ENCODE measurements around the gene FILIP1L. TPM values are rescaled to one million over a fixed set of nuclear protein-coding genes. Genes with fewer than 3 reads are reported as not detected.

The FILIP1L gene
- total RNA-seq, 1 experiment from 2014 or later = 0.07 TPM

- no peaks in the 10 kb centered on the region for H3K79me2 ChIP-seq (ENCODE audit: insufficient read depth, low read length)
- no peaks in the 10 kb centered on the region; the same call in 1 of the 2 replicates for H3K4me1 ChIP-seq (ENCODE audit: insufficient read depth, low read length)
- TF ChIP-seq CTCF (conservative IDR thresholded peaks at IDR 0.05) = no peak
- H3K4ac ChIP-seq (ENCODE audit: low read depth, low read length) = no peak overlapping the region
- H3T11ph ChIP-seq (ENCODE audit: low read length) = no peak overlapping the region
- no peak overlapping the region for H4K5ac ChIP-seq (ENCODE audit: insufficient read length, low read depth, low read length)
- Mint-ChIP-seq H3K9me3 (no peaks in the 10 kb centered on the region), H3K27me3 (ENCODE audit: low read depth) (no peaks in the 10 kb centered on the region), H3K27ac (no peak overlapping the region), H3K4me1 (peaks cover 26 to 27% of the 10 kb centered on the region in 2 experiments), H3K36me3 (ENCODE audit: insufficient read depth in 1 of 3, low read depth in 3 of 3) (no peaks in the 10 kb centered on the region; a peak in 1 of 7 replicates), H3K4me3 (no peak overlapping the region)
- no peak overlapping the region for H2BK20ac ChIP-seq (ENCODE audit: low read depth, low read length, poor library complexity, severe bottlenecking)
- no peak overlapping the region for H2AFZ ChIP-seq (ENCODE audit: low read length)
- H2AK5ac ChIP-seq (ENCODE audit: insufficient read length, low read length) = no peak overlapping the region
- no peaks in the 10 kb centered on the region for H3K9me3 ChIP-seq (ENCODE audit: control insufficient read depth, low read depth, low read length)
- H3K27ac ChIP-seq (ENCODE audit: insufficient read length, low read depth, low read length) = no peak overlapping the region
- H3K23me2 ChIP-seq (ENCODE audit: insufficient read length, low read depth, low read length, poor library complexity, severe bottlenecking) = no peaks in the 10 kb centered on the region
- no peak overlapping the region for H4K8ac ChIP-seq (replicated peaks; ENCODE audit: insufficient read length, low read depth, low read length)
- no peak overlapping the region for H3K14ac ChIP-seq (ENCODE audit: insufficient read depth, low read length)
- H3K79me1 ChIP-seq (ENCODE audit: insufficient read depth, low read depth, low read length, poor library complexity, severe bottlenecking) = no peaks in the 10 kb centered on the region
- no peak overlapping the region for H3K9ac ChIP-seq (ENCODE audit: extremely low read depth, insufficient read length, low read length)
- no peak overlapping the region for H3K23ac ChIP-seq (ENCODE audit: insufficient read length, low read depth, low read length)
- H2BK5ac ChIP-seq (ENCODE audit: insufficient read length, low read length) = no peak overlapping the region
- no peak overlapping the region for H2BK12ac ChIP-seq (ENCODE audit: insufficient read length, low read depth, low read length)
- DNase-seq = no peak
- no peak overlapping the region for H4K91ac ChIP-seq (ENCODE audit: insufficient read length, low read depth, low read length)
- no peaks in the 10 kb centered on the region for H4K20me1 ChIP-seq (ENCODE audit: control insufficient read depth, insufficient read depth, insufficient read length)
- no CpG with 5 or more reads among the region's 2 CpGs for WGBS (ENCODE audit: extremely low coverage, insufficient read length, low lambda C conversion rate)
- no peak overlapping the region for H2BK120ac ChIP-seq (ENCODE audit: low read depth, low read length, poor library complexity, severe bottlenecking)
- H3K18ac ChIP-seq (ENCODE audit: insufficient read length, low read depth, low read length) = no peak overlapping the region
- no peak overlapping the region for H3K56ac ChIP-seq (ENCODE audit: insufficient read length, low read depth, low read length)
- no peaks in the 10 kb centered on the region for H3K27me3 ChIP-seq (ENCODE audit: insufficient read depth, low read length)
- no peak overlapping the region for H2BK15ac ChIP-seq (ENCODE audit: low read depth, low read length)
- no peak overlapping the region for H3K4me2 ChIP-seq (ENCODE audit: insufficient read depth, insufficient read length, low read length)
Measured at GRCh38 chr3:99940350-99940749, 174.0 kb downstream of the FILIP1L start.
